ENCODE measurements around the gene ATG12. TPM values are rescaled to one million over a fixed set of nuclear protein-coding genes. Genes with fewer than 3 reads are reported as not detected.

Gene ATG12
- total and polyA plus RNA-seq, 2 of the 13 experiments (the other 11 are each of a cell fraction or from before 2014, with no cell fraction given): 46.4 to 58.1 TPM

- no peak for TF ChIP-seq ZBTB10 (CRISPR knock-in tag; IDR thresholded peaks at IDR 0.05; ENCODE audit: borderline replicate concordance)
- no peak for TF ChIP-seq ZNF350 (CRISPR knock-in tag; IDR thresholded peaks at IDR 0.05; ENCODE audit: borderline replicate concordance, low read depth)
- TF ChIP-seq MED8 (CRISPR knock-in tag; IDR thresholded peaks at IDR 0.05; ENCODE audit: insufficient replicate concordance): no peak
- TF ChIP-seq NPAS2 (CRISPR knock-in tag; IDR thresholded peaks at IDR 0.05; ENCODE audit: borderline replicate concordance): no peak
- no peak for TF ChIP-seq ZNF766 (CRISPR knock-in tag; IDR thresholded peaks at IDR 0.05; ENCODE audit: borderline replicate concordance)
- no peak for TF ChIP-seq GTF2F1 (IDR thresholded peaks at IDR 0.05; ENCODE audit: low read length)
- TF ChIP-seq ZNF512 (CRISPR knock-in tag; IDR thresholded peaks at IDR 0.05): no peak
- TF ChIP-seq ZFYVE20 (CRISPR knock-in tag; IDR thresholded peaks at IDR 0.05; ENCODE audit: borderline replicate concordance, low read depth): no peak
- TF ChIP-seq ZNF34 (CRISPR knock-in tag; IDR thresholded peaks at IDR 0.05; ENCODE audit: borderline replicate concordance): no peak
- no peak for TF ChIP-seq IRF2 (CRISPR knock-in tag; IDR thresholded peaks at IDR 0.05)
- no peak for TF ChIP-seq ATM (IDR thresholded peaks at IDR 0.05; ENCODE audit: borderline replicate concordance)
- TF ChIP-seq ZFP37 (CRISPR knock-in tag; IDR thresholded peaks at IDR 0.05; ENCODE audit: borderline replicate concordance): no peak
- no peak for TF ChIP-seq ZNF776 (CRISPR knock-in tag; IDR thresholded peaks at IDR 0.05)
- TF ChIP-seq FOXA1 (IDR thresholded peaks at IDR 0.05): 0 out of 2 replicates have a peak, but pooled peaks have one; percentile 31
- TF ChIP-seq FOXA1 (CRISPR knock-in tag; IDR thresholded peaks at IDR 0.05): peak; percentile 52; the same call in 1 of the 2 replicates
- TF ChIP-seq DMAP1 (CRISPR knock-in tag; IDR thresholded peaks at IDR 0.05): no peak
- TF ChIP-seq ZBTB4 (CRISPR knock-in tag; IDR thresholded peaks at IDR 0.05; ENCODE audit: borderline replicate concordance): no peak
- no peak for TF ChIP-seq RBM39 (IDR thresholded peaks at IDR 0.05; ENCODE audit: low read depth, low read length, poor library complexity, severe bottlenecking)
- no peak for TF ChIP-seq ATF5 (CRISPR knock-in tag; IDR thresholded peaks at IDR 0.05; ENCODE audit: low read depth)
- no peak for TF ChIP-seq NFYC (CRISPR knock-in tag; IDR thresholded peaks at IDR 0.05)
- no peak for TF ChIP-seq PTBP1 (IDR thresholded peaks at IDR 0.05; ENCODE audit: low read depth, low read length, poor library complexity, severe bottlenecking)
Observed at GRCh38 chr5:115831163-115831768, 10.1 kb downstream of the ATG12 start (continued).

Data from HepG2 (cell line).